H1 (cell line): ENCODE data around the gene ZNF581. TPM values are rescaled to one million over a fixed set of nuclear protein-coding genes. Genes with fewer than 3 reads are reported as not detected.
A peak's percentile ranks its signal among the peaks of the same experiment; 100 is the strongest.

ENCODE experiments used
- POLR2A ChIP-seq, 2 experiments: IDR thresholded peaks; 1 replicate in 1 of 2; 2 replicates in 1 of 2; pipeline ENCODE4 v1.6.1; 2011; ENCODE audit warnings: low read depth in 2 of 2, low read length in 2 of 2, mild to moderate bottlenecking in 2 of 2; ENCODE audit errors: control extremely low read depth in 1 of 2
- SIN3A ChIP-seq, 2 experiments: IDR thresholded peaks in 1 of 2; conservative IDR thresholded peaks in 1 of 2; 2 replicates each; pipeline ENCODE4 v1.6.1; 2011 to 2012; ENCODE audit warnings: low read length in 2 of 2, improper control_type of control experiment in 1 of 2, low read depth in 1 of 2, mild to moderate bottlenecking in 1 of 2
- polyA plus RNA-seq, 7 experiments: library from polyadenylated mRNA; depleted of rRNA in 3 of 7; stranded (reverse) in 5 of 7; unstranded in 2 of 7; fragments of >200 nt in 5 of 7; fragments of 200-250 nt in 2 of 7; gene quantifications; 1 replicate in 5 of 7; 2 replicates in 1 of 7; 4 replicates in 1 of 7; pipeline versions ENCODE4 v1.2.1 to v1.2.3, GENCODE V29; 2011 to 2013; ENCODE audit warnings: missing spikeins in 2 of 7, mixed read lengths in 2 of 7
- total RNA-seq: library from RNA; stranded (reverse); fragmentation: NEBNext Ultra II Directional; extraction: Animal tissue kit (Norgen Biotek cat#: 25700); gene quantifications from 2 replicates; pipeline ENCODE4 v1.2.1, GENCODE V29; 2021
- TF ChIP-seq, protein P1 (sequence below): fragments of 300-600 bp; sonication (generic); IDR thresholded peaks from 2 replicates; pipeline ENCODE4 v1.7.1; 2012; ENCODE audit warnings: low read length, moderate library complexity, mild to moderate bottlenecking, inconsistent platforms; ENCODE audit not compliant: insufficient replicate concordance

Gene ZNF581
- total and polyA plus RNA-seq, 2 of the 8 experiments (the other 6 are each of a cell fraction or from before 2014, with no cell fraction given), result 73.0 to 76.1 TPM

DNA sequence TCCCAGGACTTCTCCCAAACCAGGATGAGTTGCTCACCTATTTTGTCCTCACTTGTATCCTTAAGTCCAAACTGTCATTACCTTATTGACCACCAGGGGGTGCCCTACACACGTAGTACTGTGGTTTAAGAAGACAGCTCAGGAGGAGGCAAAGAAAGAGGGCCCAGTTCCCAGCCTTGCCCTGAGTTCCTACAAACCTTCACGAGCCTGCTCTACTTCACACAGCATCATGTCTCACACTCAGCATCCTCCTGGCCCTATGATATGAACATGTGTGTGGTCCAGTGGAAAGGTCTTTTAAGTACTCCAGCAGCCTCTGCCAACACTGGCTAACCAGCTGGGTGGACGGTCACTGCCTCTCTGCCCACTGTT, 11.0 kb upstream of the ZNF581 start (continued):
- TF ChIP-seq, protein P1, sequence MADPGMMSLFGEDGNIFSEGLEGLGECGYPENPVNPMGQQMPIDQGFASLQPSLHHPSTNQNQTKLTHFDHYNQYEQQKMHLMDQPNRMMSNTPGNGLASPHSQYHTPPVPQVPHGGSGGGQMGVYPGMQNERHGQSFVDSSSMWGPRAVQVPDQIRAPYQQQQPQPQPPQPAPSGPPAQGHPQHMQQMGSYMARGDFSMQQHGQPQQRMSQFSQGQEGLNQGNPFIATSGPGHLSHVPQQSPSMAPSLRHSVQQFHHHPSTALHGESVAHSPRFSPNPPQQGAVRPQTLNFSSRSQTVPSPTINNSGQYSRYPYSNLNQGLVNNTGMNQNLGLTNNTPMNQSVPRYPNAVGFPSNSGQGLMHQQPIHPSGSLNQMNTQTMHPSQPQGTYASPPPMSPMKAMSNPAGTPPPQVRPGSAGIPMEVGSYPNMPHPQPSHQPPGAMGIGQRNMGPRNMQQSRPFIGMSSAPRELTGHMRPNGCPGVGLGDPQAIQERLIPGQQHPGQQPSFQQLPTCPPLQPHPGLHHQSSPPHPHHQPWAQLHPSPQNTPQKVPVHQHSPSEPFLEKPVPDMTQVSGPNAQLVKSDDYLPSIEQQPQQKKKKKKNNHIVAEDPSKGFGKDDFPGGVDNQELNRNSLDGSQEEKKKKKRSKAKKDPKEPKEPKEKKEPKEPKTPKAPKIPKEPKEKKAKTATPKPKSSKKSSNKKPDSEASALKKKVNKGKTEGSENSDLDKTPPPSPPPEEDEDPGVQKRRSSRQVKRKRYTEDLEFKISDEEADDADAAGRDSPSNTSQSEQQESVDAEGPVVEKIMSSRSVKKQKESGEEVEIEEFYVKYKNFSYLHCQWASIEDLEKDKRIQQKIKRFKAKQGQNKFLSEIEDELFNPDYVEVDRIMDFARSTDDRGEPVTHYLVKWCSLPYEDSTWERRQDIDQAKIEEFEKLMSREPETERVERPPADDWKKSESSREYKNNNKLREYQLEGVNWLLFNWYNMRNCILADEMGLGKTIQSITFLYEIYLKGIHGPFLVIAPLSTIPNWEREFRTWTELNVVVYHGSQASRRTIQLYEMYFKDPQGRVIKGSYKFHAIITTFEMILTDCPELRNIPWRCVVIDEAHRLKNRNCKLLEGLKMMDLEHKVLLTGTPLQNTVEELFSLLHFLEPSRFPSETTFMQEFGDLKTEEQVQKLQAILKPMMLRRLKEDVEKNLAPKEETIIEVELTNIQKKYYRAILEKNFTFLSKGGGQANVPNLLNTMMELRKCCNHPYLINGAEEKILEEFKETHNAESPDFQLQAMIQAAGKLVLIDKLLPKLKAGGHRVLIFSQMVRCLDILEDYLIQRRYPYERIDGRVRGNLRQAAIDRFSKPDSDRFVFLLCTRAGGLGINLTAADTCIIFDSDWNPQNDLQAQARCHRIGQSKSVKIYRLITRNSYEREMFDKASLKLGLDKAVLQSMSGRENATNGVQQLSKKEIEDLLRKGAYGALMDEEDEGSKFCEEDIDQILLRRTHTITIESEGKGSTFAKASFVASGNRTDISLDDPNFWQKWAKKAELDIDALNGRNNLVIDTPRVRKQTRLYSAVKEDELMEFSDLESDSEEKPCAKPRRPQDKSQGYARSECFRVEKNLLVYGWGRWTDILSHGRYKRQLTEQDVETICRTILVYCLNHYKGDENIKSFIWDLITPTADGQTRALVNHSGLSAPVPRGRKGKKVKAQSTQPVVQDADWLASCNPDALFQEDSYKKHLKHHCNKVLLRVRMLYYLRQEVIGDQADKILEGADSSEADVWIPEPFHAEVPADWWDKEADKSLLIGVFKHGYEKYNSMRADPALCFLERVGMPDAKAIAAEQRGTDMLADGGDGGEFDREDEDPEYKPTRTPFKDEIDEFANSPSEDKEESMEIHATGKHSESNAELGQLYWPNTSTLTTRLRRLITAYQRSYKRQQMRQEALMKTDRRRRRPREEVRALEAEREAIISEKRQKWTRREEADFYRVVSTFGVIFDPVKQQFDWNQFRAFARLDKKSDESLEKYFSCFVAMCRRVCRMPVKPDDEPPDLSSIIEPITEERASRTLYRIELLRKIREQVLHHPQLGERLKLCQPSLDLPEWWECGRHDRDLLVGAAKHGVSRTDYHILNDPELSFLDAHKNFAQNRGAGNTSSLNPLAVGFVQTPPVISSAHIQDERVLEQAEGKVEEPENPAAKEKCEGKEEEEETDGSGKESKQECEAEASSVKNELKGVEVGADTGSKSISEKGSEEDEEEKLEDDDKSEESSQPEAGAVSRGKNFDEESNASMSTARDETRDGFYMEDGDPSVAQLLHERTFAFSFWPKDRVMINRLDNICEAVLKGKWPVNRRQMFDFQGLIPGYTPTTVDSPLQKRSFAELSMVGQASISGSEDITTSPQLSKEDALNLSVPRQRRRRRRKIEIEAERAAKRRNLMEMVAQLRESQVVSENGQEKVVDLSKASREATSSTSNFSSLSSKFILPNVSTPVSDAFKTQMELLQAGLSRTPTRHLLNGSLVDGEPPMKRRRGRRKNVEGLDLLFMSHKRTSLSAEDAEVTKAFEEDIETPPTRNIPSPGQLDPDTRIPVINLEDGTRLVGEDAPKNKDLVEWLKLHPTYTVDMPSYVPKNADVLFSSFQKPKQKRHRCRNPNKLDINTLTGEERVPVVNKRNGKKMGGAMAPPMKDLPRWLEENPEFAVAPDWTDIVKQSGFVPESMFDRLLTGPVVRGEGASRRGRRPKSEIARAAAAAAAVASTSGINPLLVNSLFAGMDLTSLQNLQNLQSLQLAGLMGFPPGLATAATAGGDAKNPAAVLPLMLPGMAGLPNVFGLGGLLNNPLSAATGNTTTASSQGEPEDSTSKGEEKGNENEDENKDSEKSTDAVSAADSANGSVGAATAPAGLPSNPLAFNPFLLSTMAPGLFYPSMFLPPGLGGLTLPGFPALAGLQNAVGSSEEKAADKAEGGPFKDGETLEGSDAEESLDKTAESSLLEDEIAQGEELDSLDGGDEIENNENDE, result no peak
- TF ChIP-seq POLR2A (IDR thresholded peaks at IDR 0.05; ENCODE audit: control extremely low read depth in 1 of 2, low read depth in 2 of 2, low read length in 2 of 2) (no peak), SIN3A (conservative IDR thresholded peaks at IDR 0.05 in 1 of 2, IDR thresholded peaks at IDR 0.05 in 1 of 2; ENCODE audit: low read depth in 1 of 2, low read length in 2 of 2) (peak in 1 of 2 experiments; percentile 77; a peak in 1 of 4 replicates)
